ENCODE results near the gene PDGFD.

GRCh38 chr11:103904324-103904667 is 259.7 kb downstream of the PDGFD start:
- TF ChIP-seq CTCF (IDR thresholded peaks at IDR 0.05; ENCODE audit: poor library complexity, severe bottlenecking) = no peak
- no peak for TF ChIP-seq MXI1 (conservative IDR thresholded peaks at IDR 0.05; ENCODE audit: poor library complexity, severe bottlenecking)
- no peak for TF ChIP-seq EP300 (conservative IDR thresholded peaks at IDR 0.05; ENCODE audit: poor library complexity, severe bottlenecking)
- no peak for TF ChIP-seq EZH2 (IDR thresholded peaks at IDR 0.05; ENCODE audit: borderline replicate concordance, insufficient read depth, low read length, poor library complexity, severe bottlenecking)
- no peak for TF ChIP-seq TAF1 (IDR thresholded peaks at IDR 0.05; ENCODE audit: low read depth)
- no peak for TF ChIP-seq POLR2AphosphoS5 (IDR thresholded peaks at IDR 0.05)

All from neural cell (in vitro differentiated cells).